Karpas-422 (cell line): ENCODE results near the gene STK24. TPM values are rescaled to one million over a fixed set of nuclear protein-coding genes. Genes with fewer than 3 reads are reported as not detected.
"Not testable (repeated sequence)": the region's sequence is repeated elsewhere in the genome, so short reads cannot be mapped to it uniquely, and the experiment has no call there.

Source experiments
- DNase-seq: peaks from one replicate; pipeline ENCODE4 v3.0.0-alpha.2; 2015
- H2AFZ ChIP-seq: fragments of 200-600 bp; sonication (generic); 2 replicates; pipeline ENCODE4 v1.6.1; 2014; ENCODE audit warnings: antibody characterized with exemption, low read length, mixed read lengths
- H3K27ac ChIP-seq: fragments of 200-600 bp; sonication (generic); 2 replicates; pipeline ENCODE4 v1.5.1; 2014; ENCODE audit warnings: mild to moderate bottlenecking, low read length, moderate library complexity
- H3K27me3 ChIP-seq: fragments of 200-600 bp; sonication (generic); 2 replicates; pipeline ENCODE4 v1.6.1; 2014; ENCODE audit warnings: low read length, mixed read lengths
- H3K36me3 ChIP-seq: fragments of 200-600 bp; sonication (generic); 2 replicates; pipeline ENCODE4 v1.6.1; 2014; ENCODE audit warnings: low read length, mixed read lengths; ENCODE audit not compliant: insufficient read depth
- H3K4me1 ChIP-seq: fragments of 200-600 bp; sonication (generic); 2 replicates; pipeline ENCODE4 v1.6.1; 2014; ENCODE audit warnings: mild to moderate bottlenecking, low read length, mixed read lengths
- H3K4me2 ChIP-seq: fragments of 200-600 bp; sonication (generic); 2 replicates; pipeline ENCODE4 v1.6.1; 2014; ENCODE audit warnings: low read length, low read depth, mild to moderate bottlenecking; ENCODE audit not compliant: poor library complexity, severe bottlenecking
- H3K4me3 ChIP-seq: fragments of 200-600 bp; sonication (generic); 2 replicates; pipeline ENCODE4 v1.5.1; 2014; ENCODE audit warnings: mild to moderate bottlenecking, antibody characterized with exemption, low read length, mixed read lengths
- H3K79me2 ChIP-seq: fragments of 200-600 bp; sonication (generic); 2 replicates; pipeline ENCODE4 v1.6.1; 2014; ENCODE audit warnings: mild to moderate bottlenecking, low read length, mixed read lengths
- H3K9ac ChIP-seq: fragments of 200-600 bp; sonication (generic); 2 replicates; pipeline ENCODE4 v1.6.0; 2014; ENCODE audit warnings: low read length
- H3K9me2 ChIP-seq: fragments of 200-600 bp; sonication (generic), shearing (Covaris generic); replicated peaks from 2 replicates; pipeline ENCODE4 v1.6.0; 2014; ENCODE audit warnings: mild to moderate bottlenecking, low read length, moderate library complexity; ENCODE audit not compliant: insufficient read depth
- H3K9me3 ChIP-seq: fragments of 300-700, 200-600 bp; sonication (generic); 2 replicates; pipeline ENCODE4 v1.6.1; 2014; ENCODE audit warnings: low read length, mixed read lengths
- H4K20me1 ChIP-seq: fragments of 200-600 bp; sonication (generic); 2 replicates; pipeline ENCODE4 v1.6.1; 2014; ENCODE audit warnings: mild to moderate bottlenecking, antibody characterized with exemption, low read length, low read depth; ENCODE audit not compliant: insufficient read depth
- total RNA-seq: library from RNA; depleted of rRNA; stranded (reverse); fragments of >200 nt; shearing (Covaris generic); gene quantifications from 2 replicates; pipeline ENCODE4 v1.2.3, GENCODE V29; 2014; ENCODE audit warnings: low replicate concordance

STK24 gene
- total RNA-seq, 1 experiment from 2014 or later = 107 TPM

DNA sequence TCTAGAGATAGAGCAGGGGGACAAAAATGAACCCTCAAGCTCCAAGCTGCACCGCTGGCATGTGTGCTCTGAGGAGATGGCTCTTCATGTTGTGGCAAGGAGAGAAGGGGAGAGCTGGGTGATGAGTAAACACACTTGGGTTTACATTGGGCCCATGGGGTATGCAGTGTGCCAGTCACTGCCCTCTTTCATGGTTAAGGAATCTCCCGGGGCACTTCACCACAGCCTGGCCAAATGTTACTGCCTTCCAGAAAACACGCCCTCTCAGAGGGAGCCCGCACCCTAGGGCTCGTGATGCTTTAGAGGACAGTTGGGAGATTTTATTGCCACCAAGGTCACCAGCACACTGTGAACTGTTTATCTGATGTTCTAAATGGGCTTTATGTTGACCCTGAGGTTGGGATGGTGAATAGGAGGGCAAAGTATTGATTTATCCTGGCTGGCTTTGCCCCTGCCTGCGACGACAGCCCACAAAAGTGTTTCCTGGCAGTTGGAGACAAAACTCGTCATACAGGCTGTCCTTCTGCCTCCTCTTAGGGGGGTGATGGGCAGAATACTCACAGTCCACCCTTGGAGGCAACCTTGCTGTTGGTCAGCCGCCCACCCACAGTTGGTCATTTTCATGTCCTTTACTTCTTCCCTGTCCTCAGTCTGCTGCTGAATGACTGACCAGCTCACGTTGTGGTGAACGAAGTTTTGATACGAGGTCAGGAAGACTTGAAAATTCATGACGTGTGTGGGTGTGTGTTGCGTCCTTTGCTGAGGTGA, 156.9 kb downstream of the STK24 start:
- no peaks in the 10 kb centered on the region for H3K36me3 ChIP-seq
- no peaks in the 10 kb centered on the region for H3K79me2 ChIP-seq
- H3K9ac ChIP-seq = no peak overlapping the region
- H3K9me2 ChIP-seq = no peaks in the 10 kb centered on the region
- no peaks in the 10 kb centered on the region for H3K4me1 ChIP-seq
- no peaks in the 10 kb centered on the region for H4K20me1 ChIP-seq
- DNase-seq = no peak
- no peak overlapping the region for H2AFZ ChIP-seq
- no peak overlapping the region for H3K27ac ChIP-seq
- H3K4me2 ChIP-seq = no peak overlapping the region
- H3K27me3 ChIP-seq = no peaks in the 10 kb centered on the region
- no peak overlapping the region for H3K4me3 ChIP-seq
- H3K9me3 ChIP-seq = no peaks in the 10 kb centered on the region

DNA sequence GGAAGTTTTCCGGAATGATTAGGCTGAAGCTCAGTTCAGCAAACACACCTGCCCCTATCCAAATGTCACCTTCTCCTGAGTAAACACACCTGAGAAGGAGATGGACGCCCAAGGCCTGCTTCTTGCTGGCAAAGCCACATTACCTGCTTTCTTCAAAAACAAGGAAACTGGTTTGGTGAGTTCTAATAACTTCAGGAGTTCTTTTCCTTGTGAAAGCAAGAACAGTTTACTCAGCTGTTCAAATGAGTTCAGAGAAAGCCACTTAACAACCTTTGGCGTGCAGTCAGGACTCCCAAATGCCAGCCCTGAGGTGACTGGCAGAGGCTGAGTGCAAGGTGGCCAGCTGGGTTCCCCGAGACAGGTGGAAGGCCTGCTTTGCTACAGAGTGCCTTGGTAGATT, 160.5 kb downstream of the STK24 start:
- Histone ChIP-seq H3K9me3 (no peaks in the 10 kb centered on the region), H4K20me1 (no peaks in the 10 kb centered on the region), H3K9ac (no peak overlapping the region), H3K27ac (no peak overlapping the region), H3K36me3 (no peaks in the 10 kb centered on the region), H3K79me2 (no peaks in the 10 kb centered on the region), H3K4me1 (no peaks in the 10 kb centered on the region), H2AFZ (no peak overlapping the region), H3K4me3 (no peak overlapping the region), H3K9me2 (no peaks in the 10 kb centered on the region), H3K4me2 (no peak overlapping the region), H3K27me3 (no peaks in the 10 kb centered on the region)
- DNase-seq = no peak

DNA sequence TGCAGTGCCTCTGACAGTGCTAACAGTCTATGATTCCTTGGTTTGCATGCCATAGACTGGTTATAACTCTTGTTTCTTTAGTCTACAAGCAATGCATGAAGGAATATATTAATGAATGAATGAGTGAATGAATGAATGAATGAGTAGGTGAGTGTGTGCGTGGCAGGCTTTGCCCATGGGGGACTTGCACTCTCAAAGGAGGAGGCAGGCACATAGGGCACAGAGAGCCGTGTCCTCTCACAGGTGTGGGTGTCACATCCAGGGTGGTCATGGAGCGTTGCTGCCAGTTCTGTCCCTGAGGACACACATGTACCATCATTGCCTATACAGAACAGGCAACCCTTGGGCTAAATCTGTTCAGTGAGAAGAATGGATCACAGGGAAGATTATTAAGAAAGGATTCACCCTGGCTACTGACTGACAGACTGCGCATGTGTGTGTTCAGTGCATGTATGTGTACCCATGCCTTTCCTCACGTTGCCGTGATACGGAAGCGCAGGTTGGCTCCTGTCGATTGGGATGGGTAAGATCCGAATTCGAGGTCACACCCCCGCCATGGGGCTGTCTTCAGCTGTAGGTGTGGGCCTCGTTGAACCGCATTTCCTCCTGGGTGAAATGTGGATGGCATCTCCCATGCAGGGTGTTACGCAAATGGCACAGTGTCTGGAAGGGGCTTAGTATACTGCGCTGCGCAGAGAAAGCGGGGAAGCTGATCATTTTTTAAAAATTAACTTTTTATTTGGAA, 161.4 kb downstream of the STK24 start:
- no peak for DNase-seq
- Histone ChIP-seq H4K20me1 (no peaks in the 10 kb centered on the region), H3K79me2 (no peaks in the 10 kb centered on the region), H3K4me1 (no peaks in the 10 kb centered on the region), H3K27me3 (no peaks in the 10 kb centered on the region), H3K9ac (no peak overlapping the region), H3K36me3 (no peaks in the 10 kb centered on the region), H3K27ac (no peak overlapping the region), H3K4me2 (no peak overlapping the region), H2AFZ (no peak overlapping the region), H3K9me3 (no peaks in the 10 kb centered on the region), H3K9me2 (no peaks in the 10 kb centered on the region), H3K4me3 (no peak overlapping the region)

DNA sequence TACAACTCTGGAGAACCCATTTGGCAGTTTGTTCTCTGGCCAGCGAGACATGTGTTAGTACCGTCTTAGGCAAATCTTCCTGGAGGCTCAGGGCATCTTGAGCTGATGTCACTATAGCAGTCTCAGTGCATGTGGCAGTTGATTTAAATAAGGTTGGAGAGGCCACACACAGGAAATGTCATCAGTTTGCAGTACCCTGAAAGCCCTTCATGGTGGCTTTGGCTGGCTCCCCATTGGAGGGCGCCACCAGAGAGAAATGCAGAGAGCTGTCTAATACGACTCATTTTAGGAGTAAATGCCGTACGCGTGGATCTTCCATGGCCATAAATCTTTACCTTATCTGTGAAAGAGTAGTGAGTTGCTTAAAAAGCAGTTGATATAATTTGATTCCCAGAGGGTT, 163.1 kb downstream of the STK24 start:
- no peak for DNase-seq
- H3K36me3 ChIP-seq = no peaks in the 10 kb centered on the region
- H2AFZ ChIP-seq = no peak overlapping the region
- H3K9me3 ChIP-seq = no peaks in the 10 kb centered on the region
- H3K27ac ChIP-seq = no peak overlapping the region
- no peak overlapping the region for H3K4me3 ChIP-seq
- no peaks in the 10 kb centered on the region for H3K27me3 ChIP-seq
- H3K79me2 ChIP-seq = no peaks in the 10 kb centered on the region
- no peaks in the 10 kb centered on the region for H3K9me2 ChIP-seq
- H3K4me2 ChIP-seq = no peak overlapping the region
- no peaks in the 10 kb centered on the region for H4K20me1 ChIP-seq
- H3K4me1 ChIP-seq = no peaks in the 10 kb centered on the region
- H3K9ac ChIP-seq = no peak overlapping the region

DNA sequence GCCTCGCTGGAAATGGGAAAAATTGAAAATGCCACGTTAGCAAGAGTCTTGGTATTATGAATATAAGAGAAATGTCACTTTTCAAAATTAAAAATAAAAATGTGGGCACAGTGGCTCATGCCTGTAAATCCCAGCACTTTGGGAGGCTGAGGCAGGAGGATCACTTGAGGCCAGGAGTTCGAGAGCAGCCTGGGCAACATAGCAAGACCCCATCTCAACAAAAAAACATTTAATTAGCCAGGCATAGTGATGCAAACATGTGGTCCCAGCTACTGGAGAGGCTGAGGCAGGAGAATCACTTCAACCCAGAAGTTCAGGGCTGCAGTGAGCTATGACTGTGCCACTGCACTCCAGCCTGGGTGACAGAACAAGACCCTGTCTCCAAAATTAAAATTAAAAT, 163.6 kb downstream of the STK24 start:
- not testable (repeated sequence) for H3K4me3 ChIP-seq, H3K9ac ChIP-seq, DNase-seq, H4K20me1 ChIP-seq, H3K27ac ChIP-seq, H3K4me2 ChIP-seq, H3K9me2 ChIP-seq, H3K36me3 ChIP-seq, H3K79me2 ChIP-seq, H3K9me3 ChIP-seq, H3K4me1 ChIP-seq, H2AFZ ChIP-seq, H3K27me3 ChIP-seq

DNA sequence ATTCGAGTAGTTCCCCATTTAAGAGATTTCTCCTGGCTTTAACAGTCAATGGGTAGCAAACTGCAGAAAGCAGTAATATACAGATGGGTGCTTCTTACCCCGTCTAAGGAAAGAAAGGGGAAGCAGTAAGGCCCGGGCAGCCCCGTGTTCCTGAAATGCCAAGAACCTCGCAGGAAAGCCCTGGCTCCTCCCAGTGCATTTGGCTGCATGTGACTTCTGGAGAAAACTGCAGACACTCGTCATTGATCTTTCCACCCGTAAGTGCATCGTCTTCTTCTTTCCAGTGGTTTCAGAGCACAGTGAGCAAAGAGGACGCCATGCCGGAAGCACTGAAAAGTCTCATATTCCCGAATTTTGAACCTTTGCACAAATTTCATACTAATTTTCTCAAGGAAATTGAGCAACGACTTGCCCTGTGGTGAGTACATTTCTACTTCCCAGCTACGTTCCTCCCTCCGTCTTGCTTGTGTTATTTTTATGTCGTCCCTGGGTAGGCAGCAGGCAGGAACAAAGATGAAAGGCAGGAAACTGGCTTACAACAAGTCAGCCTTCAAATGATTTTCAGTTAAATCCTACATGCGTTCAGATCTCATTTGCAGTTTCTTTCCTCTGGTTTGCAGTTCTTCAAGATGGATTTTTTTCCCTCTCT, 165.2 kb downstream of the STK24 start:
- no peak overlapping the region for H3K9ac ChIP-seq
- H3K27ac ChIP-seq = no peak overlapping the region
- no peak overlapping the region for H2AFZ ChIP-seq
- H3K4me2 ChIP-seq = no peak overlapping the region
- no peak for DNase-seq
- H3K9me2 ChIP-seq = no peaks in the 10 kb centered on the region
- no peaks in the 10 kb centered on the region for H3K36me3 ChIP-seq
- no peaks in the 10 kb centered on the region for H4K20me1 ChIP-seq
- H3K27me3 ChIP-seq = no peaks in the 10 kb centered on the region
- H3K9me3 ChIP-seq = no peaks in the 10 kb centered on the region
- H3K4me1 ChIP-seq = no peaks in the 10 kb centered on the region
- H3K4me3 ChIP-seq = no peak overlapping the region
- H3K79me2 ChIP-seq = no peaks in the 10 kb centered on the region

DNA sequence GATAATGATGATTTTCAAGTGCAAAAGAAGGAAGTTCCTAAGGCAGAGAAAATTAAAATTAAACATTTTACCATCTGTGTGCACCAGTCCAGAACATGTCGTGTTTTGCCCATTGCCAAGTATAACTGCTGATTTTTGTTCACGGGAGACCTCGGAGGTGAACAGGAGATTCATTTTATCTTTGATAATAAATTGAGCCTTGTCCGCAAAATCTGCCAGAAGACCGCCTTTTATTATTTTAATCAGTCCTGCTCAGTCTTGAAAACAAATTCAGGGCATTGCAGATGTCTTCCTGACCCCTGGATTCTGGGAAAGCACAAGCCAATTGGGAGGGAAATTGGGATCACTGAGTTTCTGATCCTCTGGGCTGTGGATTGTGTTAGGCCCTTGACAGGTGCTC, 165.9 kb downstream of the STK24 start:
- H3K27me3 ChIP-seq = no peaks in the 10 kb centered on the region
- no peak overlapping the region for H2AFZ ChIP-seq
- H4K20me1 ChIP-seq = no peaks in the 10 kb centered on the region
- H3K4me3 ChIP-seq = no peak overlapping the region
- no peaks in the 10 kb centered on the region for H3K9me2 ChIP-seq
- H3K36me3 ChIP-seq = no peaks in the 10 kb centered on the region
- H3K79me2 ChIP-seq = no peaks in the 10 kb centered on the region
- H3K4me2 ChIP-seq = no peak overlapping the region
- no peaks in the 10 kb centered on the region for H3K4me1 ChIP-seq
- no peak for DNase-seq
- no peak overlapping the region for H3K9ac ChIP-seq
- H3K27ac ChIP-seq = no peak overlapping the region
- H3K9me3 ChIP-seq = no peaks in the 10 kb centered on the region

DNA sequence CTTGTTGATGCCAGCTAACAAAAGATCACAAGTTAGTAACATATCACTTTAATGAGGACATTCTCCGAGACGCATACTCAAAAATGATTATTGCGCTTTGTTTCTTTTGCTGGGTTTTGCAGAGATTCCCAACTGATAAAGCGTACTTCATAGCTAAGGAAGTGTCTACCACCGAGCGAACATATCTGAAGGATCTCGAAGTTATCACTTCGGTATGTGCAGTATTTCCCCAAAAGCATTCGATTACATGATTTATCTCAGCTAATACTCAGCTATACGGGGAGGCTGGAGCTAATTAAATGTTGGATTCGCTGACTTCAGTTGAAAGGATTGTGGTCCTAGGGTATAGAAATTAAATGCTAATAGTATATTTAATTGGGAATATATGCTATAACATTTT, 166.3 kb downstream of the STK24 start:
- Histone ChIP-seq H3K36me3 (no peaks in the 10 kb centered on the region), H3K9ac (no peak overlapping the region)

More for the DNA sequence above, 166.3 kb downstream of the STK24 start:
- Histone ChIP-seq H3K4me2 (no peak overlapping the region), H3K27me3 (no peaks in the 10 kb centered on the region), H3K9me2 (no peaks in the 10 kb centered on the region), H4K20me1 (no peaks in the 10 kb centered on the region), H3K4me3 (no peak overlapping the region), H3K27ac (no peak overlapping the region), H3K9me3 (no peaks in the 10 kb centered on the region), H2AFZ (no peak overlapping the region), H3K79me2 (no peaks in the 10 kb centered on the region), H3K4me1 (no peaks in the 10 kb centered on the region)
- DNase-seq = no peak
